ENCODE measurements around the gene BTN2A1. TPM values are rescaled to one million over a fixed set of nuclear protein-coding genes. Genes with fewer than 3 reads are reported as not detected.
"Not testable (repeated sequence)": the region's sequence is repeated elsewhere in the genome, so short reads cannot be mapped to it uniquely, and the experiment has no call there.

The BTN2A1 gene
- total and polyA plus RNA-seq, 2 of the 13 experiments (the other 11 are each of a cell fraction or from before 2014, with no cell fraction given), result 16.4 to 30.4 TPM

- ATAC-seq (peak; percentile 64), DNase-seq (ENCODE audit: low spot score) (peak; percentile 35), FAIRE-seq (no peak)
- peaks cover 7 to 15% of the 10 kb centered on the region in 2 experiments; a peak in 3 of 5 replicates for H3K36me3 ChIP-seq (replicated peaks in 1 of 2; ENCODE audit: control insufficient read depth in 1 of 2, insufficient read depth in 2 of 2, low read length in 2 of 2)
- intact Hi-C loops (cut with micrococcal nuclease; ENCODE audit: unreplicated experiment), result no loop called here
- H3K79me2 ChIP-seq (ENCODE audit: insufficient read depth, low read length), result no peaks in the 10 kb centered on the region
- no peak overlapping the region for H3K4me2 ChIP-seq (ENCODE audit: low read depth, low read length)
- no peak overlapping the region for H2AFZ ChIP-seq (ENCODE audit: low read length)
- no peak overlapping the region for H3K27ac ChIP-seq (ENCODE audit: extremely low read length, insufficient read depth, low read length)
- in situ Hi-C loops (cut with HindIII; ENCODE audit: extremely low pct_ligation_motif_present, low pct_unique_long_range_greater_than_20kb), result no loop called here
- no peaks in the 10 kb centered on the region for H3K27me3 ChIP-seq (ENCODE audit: control insufficient read depth in 1 of 2, insufficient read depth in 2 of 2, low read length in 2 of 2)
- no peak overlapping the region for H3K4me3 ChIP-seq (replicated peaks in 1 of 3; ENCODE audit: insufficient read depth in 1 of 3, low read depth in 2 of 3, low read length in 3 of 3)
- H3K4me1 ChIP-seq (ENCODE audit: insufficient read depth, low read length), result peaks cover 10% of the 10 kb centered on the region
- POLR2A ChIA-PET, result no interaction called here
- CTCF ChIA-PET (ENCODE audit: low intra/inter-chr PET ratio, low total read pairs), result no interaction called here
- no peaks in the 10 kb centered on the region for H3K9me3 ChIP-seq (ENCODE audit: low read length)
- H3K9ac ChIP-seq (ENCODE audit: insufficient read depth, low read depth, low read length), result no peak overlapping the region
- WGBS (ENCODE audit: low lambda C conversion rate), result 50% methylated on average over 5 of the region's 5 CpGs
- no TSS peak for BruUV-seq (replicated peaks)
- no peaks in the 10 kb centered on the region for H4K20me1 ChIP-seq (ENCODE audit: insufficient read depth, low read length)
- TF ChIP-seq HNRNPLL (IDR thresholded peaks at IDR 0.05; ENCODE audit: low read depth, low read length, poor library complexity, severe bottlenecking) (no peak), ZNF124 (CRISPR knock-in tag; IDR thresholded peaks at IDR 0.05) (no peak), HOXD1 (CRISPR knock-in tag; IDR thresholded peaks at IDR 0.05) (no peak), HNF4A (CRISPR knock-in tag; IDR thresholded peaks at IDR 0.05) (peak; percentile 64), HNF4G (IDR thresholded peaks at IDR 0.05; ENCODE audit: borderline replicate concordance, low read depth, low read length) (peak; percentile 68), HNF4G (CRISPR knock-in tag; IDR thresholded peaks at IDR 0.05; ENCODE audit: borderline replicate concordance, low read depth) (no peak)
Observed at GRCh38 chr6:26432627-26433201, 25.0 kb upstream of the BTN2A1 start.

- H3K4me1 ChIP-seq (ENCODE audit: insufficient read depth, low read length); CTCF ChIA-PET (ENCODE audit: low intra/inter-chr PET ratio, low total read pairs); H3K36me3 ChIP-seq (replicated peaks in 1 of 2; ENCODE audit: control insufficient read depth in 1 of 2, insufficient read depth in 2 of 2, low read length in 2 of 2); POLR2A ChIA-PET; intact Hi-C loops (cut with micrococcal nuclease; ENCODE audit: unreplicated experiment); H3K27me3 ChIP-seq (ENCODE audit: control insufficient read depth in 1 of 2, insufficient read depth in 2 of 2, low read length in 2 of 2); H3K79me2 ChIP-seq (ENCODE audit: insufficient read depth, low read length); H2AFZ ChIP-seq (ENCODE audit: low read length); in situ Hi-C loops (cut with HindIII; ENCODE audit: extremely low pct_ligation_motif_present, low pct_unique_long_range_greater_than_20kb); H3K9ac ChIP-seq (ENCODE audit: insufficient read depth, low read depth, low read length); H3K9me3 ChIP-seq (ENCODE audit: low read length); H4K20me1 ChIP-seq (ENCODE audit: insufficient read depth, low read length); H3K4me2 ChIP-seq (ENCODE audit: low read depth, low read length); H3K27ac ChIP-seq (ENCODE audit: extremely low read length, insufficient read depth, low read length); DNase-seq (ENCODE audit: low spot score); H3K4me3 ChIP-seq (replicated peaks in 1 of 3; ENCODE audit: insufficient read depth in 1 of 3, low read depth in 2 of 3, low read length in 3 of 3); FAIRE-seq; BruUV-seq (replicated peaks); ATAC-seq: not testable (repeated sequence)
- WGBS (ENCODE audit: low lambda C conversion rate), result 96% methylated on average over 8 of the region's 8 CpGs
Observed at GRCh38 chr6:26433680-26434079, 24.1 kb upstream of the BTN2A1 start.
